Right lobe of liver (tissue), 6 donors: ENCODE results near the gene CEP112. TPM values are rescaled to one million over a fixed set of nuclear protein-coding genes. Genes with fewer than 3 reads are reported as not detected.

Source experiments
- ATAC-seq, 4 donors: fragments of 200-7000 bp; cut with Tn5 transposase; one replicate each; pipeline ENCODE4 v1.9.1; 2020; ENCODE audit warnings: mild to moderate bottlenecking in 4 of 4, moderate library complexity in 4 of 4
- DNase-seq, 3 donors: peaks; one replicate each; pipeline ENCODE4 v3.0.0-alpha.2; 2020
- H3K27ac ChIP-seq, 3 donors: fragments of 200-600 bp; one replicate each; pipeline ENCODE4 v1.8.0; 2022
- H3K27me3 ChIP-seq, 2 donors: fragments of 200-600 bp; one replicate each; pipeline ENCODE4 v1.8.0; 2022
- H3K36me3 ChIP-seq, 4 donors: fragments of 200-600 bp; sonication (generic) in 1 of 4; one replicate each; pipeline versions ENCODE4 v1.5.1 to v1.8.0; 2017 to 2022; ENCODE audit warnings: control low read depth in 1 of 4
- H3K4me1 ChIP-seq, 4 donors: fragments of 200-600 bp; sonication (generic) in 1 of 4; one replicate each; pipeline versions ENCODE4 v1.5.1 to v1.8.0; 2017 to 2022; ENCODE audit warnings: control low read depth in 1 of 4
- H3K4me3 ChIP-seq, 3 donors: fragments of 200-600 bp; one replicate each; pipeline ENCODE4 v1.8.0; 2022
- H3K9me3 ChIP-seq, 4 donors: fragments of 200-600 bp; sonication (generic) in 1 of 4; one replicate each; pipeline versions ENCODE4 v1.5.1 to v1.8.0; 2017 to 2022; ENCODE audit warnings: control low read depth in 1 of 4
- CTCF ChIP-seq, 4 donors: fragments of 200-600 bp in 3 of 4; fragments of 450-650 bp in 1 of 4; IDR thresholded peaks; one replicate each; pipeline versions ENCODE4 v1.5.1 to v1.8.0; 2016 to 2022; ENCODE audit warnings: antibody characterized with exemption in 4 of 4, mild to moderate bottlenecking in 2 of 4
- POLR2A ChIP-seq: fragments of 450-650 bp; IDR thresholded peaks from one replicate; pipeline ENCODE4 v1.6.1; 2017; ENCODE audit warnings: antibody characterized with exemption, mild to moderate bottlenecking
- WGBS: methylation state at CpG from one replicate; pipeline ENCODE4 v1.1.6; 2018; ENCODE audit warnings: low coverage, low lambda C conversion rate; ENCODE audit not compliant: insufficient coverage; ENCODE audit errors: missing lambda C conversion rate; 5-methylcytosine and 5-hydroxymethylcytosine counted together
- intact Hi-C, 2 donors: fragments of 100-400 bp; cut with DNase I; formaldehyde crosslinking; loops; one replicate each; pipeline versions ENCODE4 v1.11.2 to v1.14.1; 2022
- total RNA-seq, 6 experiments: library from RNA; depleted of rRNA in 2 of 6; stranded (reverse); fragments of >200 nt in 2 of 6; fragmentation: NEBNext Ultra II Directional in 3 of 6; extraction: Animal tissue kit (Norgen Biotek cat#: 25700) in 3 of 6; gene quantifications; one replicate each; pipeline versions ENCODE4 v1.1.0 to v1.2.4, GENCODE V29; 2016 to 2023
- donor health status: DM: no; HTN: yes; CAD: no.
- donor health status: DM: no; HTN: no; CAD: no.
- donor health status: DM: no; HTN: no; CAD: no.
- donor health status: DM: no; HTN: yes; CAD: no.
- donor health status: DM: no; HTN: yes; CAD: no.

The CEP112 gene
- total RNA-seq, 6 experiments from 2014 or later = 2.2 to 4.6 (median 3.9) TPM

GRCh38 chr17:66044083-66044482, 147.8 kb downstream of the CEP112 start:
- intact Hi-C loops = no loop called here
- Histone ChIP-seq H3K27ac (no peak overlapping the region), H3K4me1 (no peaks in the 10 kb centered on the region), H3K4me3 (no peak overlapping the region), H3K9me3 (no peaks in the 10 kb centered on the region), H3K36me3 (no peaks in the 10 kb centered on the region), H3K27me3 (no peaks in the 10 kb centered on the region)
- 37% methylated on average over 2 of the region's 2 CpGs for WGBS
- DNase-seq = no peak
- no peak for ATAC-seq
- no peak for TF ChIP-seq CTCF (IDR thresholded peaks at IDR 0.05)
- no peak for TF ChIP-seq POLR2A

- DNase-seq = no peak
- WGBS = 81% methylated on average over 3 of the region's 3 CpGs
- intact Hi-C loops = no loop called here
These were observed 148.5 kb downstream of the CEP112 start for GRCh38 chr17:66043419-66043818.

GRCh38 chr17:66040402-66040801, 151.5 kb downstream of the CEP112 start:
- DNase-seq (no peak), ATAC-seq (no peak)
- H3K4me3 ChIP-seq = no peak overlapping the region
- H3K27me3 ChIP-seq = no peaks in the 10 kb centered on the region
- H3K36me3 ChIP-seq = no peaks in the 10 kb centered on the region
- no peaks in the 10 kb centered on the region for H3K4me1 ChIP-seq
- H3K27ac ChIP-seq = no peak overlapping the region
- no peaks in the 10 kb centered on the region for H3K9me3 ChIP-seq
- 83% methylated on average over 4 of the region's 4 CpGs for WGBS
- TF ChIP-seq POLR2A = no peak
- TF ChIP-seq CTCF (IDR thresholded peaks at IDR 0.05) = no peak
- intact Hi-C loops = no loop called here

More at GRCh38 chr17:66043419-66043818, 148.5 kb downstream of the CEP112 start:
- Histone ChIP-seq H3K27me3 (no peaks in the 10 kb centered on the region), H3K9me3 (no peaks in the 10 kb centered on the region), H3K4me1 (no peaks in the 10 kb centered on the region), H3K27ac (no peak overlapping the region), H3K36me3 (no peaks in the 10 kb centered on the region), H3K4me3 (no peak overlapping the region)
- no peak for ATAC-seq
- TF ChIP-seq POLR2A = no peak
- TF ChIP-seq CTCF (IDR thresholded peaks at IDR 0.05) = no peak

- Histone ChIP-seq H3K27me3 (no peaks in the 10 kb centered on the region), H3K4me3 (no peak overlapping the region), H3K4me1 (no peaks in the 10 kb centered on the region), H3K27ac (no peak overlapping the region), H3K9me3 (no peaks in the 10 kb centered on the region), H3K36me3 (no peaks in the 10 kb centered on the region)
- ATAC-seq (no peak), DNase-seq (no peak)
- intact Hi-C loops = no loop called here
- WGBS = 46% methylated on average over 3 of the region's 3 CpGs
- TF ChIP-seq CTCF (IDR thresholded peaks at IDR 0.05) (no peak), POLR2A (no peak)
These were observed 153.8 kb downstream of the CEP112 start for GRCh38 chr17:66038125-66038524.

- no peaks in the 10 kb centered on the region for H3K4me1 ChIP-seq
- no peak overlapping the region for H3K27ac ChIP-seq
- no peaks in the 10 kb centered on the region for H3K36me3 ChIP-seq
- no peak for TF ChIP-seq POLR2A
- TF ChIP-seq CTCF (IDR thresholded peaks at IDR 0.05) = no peak
- no peak for DNase-seq
- ATAC-seq = no peak
- intact Hi-C loops = no loop called here
- no peaks in the 10 kb centered on the region for H3K9me3 ChIP-seq
- no peaks in the 10 kb centered on the region for H3K27me3 ChIP-seq
- no peak overlapping the region for H3K4me3 ChIP-seq
- WGBS = 89% methylated on average over 3 of the region's 3 CpGs
These were observed 154.7 kb downstream of the CEP112 start for GRCh38 chr17:66037221-66037620.
